IPS-18a (cell line): Measurements from ENCODE around the gene ZNF385B.
"Not testable (repeated sequence)": the region's sequence is repeated elsewhere in the genome, so short reads cannot be mapped to it uniquely, and the experiment has no call there.

ENCODE experiments used
- H3K27ac ChIP-seq: one replicate; pipeline ENCODE4 v1.5.1; 2013; ENCODE audit warnings: low read length
- H3K27me3 ChIP-seq: one replicate; pipeline ENCODE4 v1.6.1; 2013; ENCODE audit warnings: mild to moderate bottlenecking, low read length; ENCODE audit not compliant: control insufficient read depth, insufficient read depth
- H3K36me3 ChIP-seq: one replicate; pipeline ENCODE4 v1.6.1; 2013; ENCODE audit warnings: low read depth, low read length; ENCODE audit not compliant: control insufficient read depth
- H3K4me1 ChIP-seq: one replicate; pipeline ENCODE4 v1.6.1; 2013; ENCODE audit warnings: low read depth, low read length; ENCODE audit not compliant: control insufficient read depth
- H3K4me3 ChIP-seq: one replicate; pipeline ENCODE4 v1.5.1; 2013; ENCODE audit warnings: low read length
- H3K9ac ChIP-seq: one replicate; pipeline ENCODE4 v1.6.1; 2013; ENCODE audit warnings: mild to moderate bottlenecking, low read length, moderate library complexity
- H3K9me3 ChIP-seq: one replicate; pipeline ENCODE4 v1.6.1; 2013; ENCODE audit warnings: low read depth, low read length; ENCODE audit not compliant: control insufficient read depth

ZNF385B gene

DNA sequence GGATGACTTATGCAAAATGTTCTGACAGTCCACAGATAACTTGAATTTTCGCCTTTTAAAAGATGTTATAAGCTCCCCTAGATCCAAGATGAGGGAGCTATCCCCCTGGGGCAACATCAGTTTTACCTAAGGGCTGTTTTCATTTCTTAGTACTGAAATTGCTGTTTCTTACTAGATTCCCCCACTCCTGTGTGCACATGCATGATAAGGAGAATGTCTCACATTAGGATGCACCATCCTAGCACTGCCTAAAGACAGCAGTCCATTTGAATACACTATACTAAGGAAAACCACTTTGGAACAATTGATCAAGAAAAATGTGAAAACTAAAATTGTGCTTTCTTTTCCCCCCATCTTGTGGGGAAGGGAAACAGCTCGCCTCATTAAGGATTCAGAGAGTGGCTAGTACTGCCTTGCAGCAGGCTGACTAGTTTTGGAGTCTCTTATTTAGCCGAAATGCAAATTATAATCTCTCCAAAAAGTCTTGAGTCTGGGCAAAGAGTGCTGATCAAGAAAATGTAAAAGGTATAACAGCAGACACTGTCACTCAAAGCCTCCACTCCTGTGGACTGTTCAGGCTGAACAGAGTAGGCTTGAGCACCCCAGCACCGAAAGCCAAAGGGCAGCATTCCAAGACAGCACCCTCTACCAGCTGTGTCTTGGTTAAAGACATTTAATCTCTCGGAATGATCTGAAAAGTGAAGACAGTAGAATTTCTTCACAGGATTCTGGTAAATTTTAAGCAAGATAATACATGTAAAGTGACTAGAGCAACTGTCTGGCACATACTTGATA, 65.0 kb downstream of the ZNF385B start:
- Histone ChIP-seq H3K27ac (no peak overlapping the region), H3K4me1 (no peaks in the 10 kb centered on the region), H3K9ac (no peak overlapping the region), H3K36me3 (no peaks in the 10 kb centered on the region), H3K27me3 (no peaks in the 10 kb centered on the region), H3K9me3 (no peaks in the 10 kb centered on the region), H3K4me3 (no peak overlapping the region)

DNA sequence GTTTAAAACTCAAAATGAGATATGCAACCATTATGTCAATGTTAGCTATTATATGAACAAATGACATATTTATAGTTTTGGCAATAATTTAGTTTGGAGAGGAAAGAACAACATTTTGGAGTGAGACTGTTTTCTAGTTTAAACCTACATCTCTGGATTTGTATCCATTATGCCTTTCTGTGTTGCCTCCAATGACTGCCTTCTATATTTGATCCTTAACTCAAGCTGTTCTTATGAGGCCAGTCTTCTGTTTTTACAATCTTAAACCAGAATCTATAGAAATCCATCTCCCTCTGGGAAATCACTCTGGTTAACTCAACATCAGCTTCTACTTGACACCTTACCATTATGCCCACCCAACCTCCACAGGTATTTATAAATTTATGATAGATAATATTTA, 67.5 kb downstream of the ZNF385B start:
- no peaks in the 10 kb centered on the region for H3K27me3 ChIP-seq
- no peaks in the 10 kb centered on the region for H3K36me3 ChIP-seq
- H3K4me1 ChIP-seq = no peaks in the 10 kb centered on the region
- H3K9me3 ChIP-seq = no peaks in the 10 kb centered on the region
- H3K9ac ChIP-seq = no peak overlapping the region
- no peak overlapping the region for H3K4me3 ChIP-seq
- no peak overlapping the region for H3K27ac ChIP-seq

GRCh38 chr2:179793238-179793637, 68.2 kb downstream of the ZNF385B start:
- Histone ChIP-seq H3K36me3 (no peaks in the 10 kb centered on the region), H3K4me3 (no peak overlapping the region), H3K27me3 (no peaks in the 10 kb centered on the region), H3K9me3 (no peaks in the 10 kb centered on the region), H3K9ac (no peak overlapping the region), H3K4me1 (no peaks in the 10 kb centered on the region), H3K27ac (no peak overlapping the region)

DNA sequence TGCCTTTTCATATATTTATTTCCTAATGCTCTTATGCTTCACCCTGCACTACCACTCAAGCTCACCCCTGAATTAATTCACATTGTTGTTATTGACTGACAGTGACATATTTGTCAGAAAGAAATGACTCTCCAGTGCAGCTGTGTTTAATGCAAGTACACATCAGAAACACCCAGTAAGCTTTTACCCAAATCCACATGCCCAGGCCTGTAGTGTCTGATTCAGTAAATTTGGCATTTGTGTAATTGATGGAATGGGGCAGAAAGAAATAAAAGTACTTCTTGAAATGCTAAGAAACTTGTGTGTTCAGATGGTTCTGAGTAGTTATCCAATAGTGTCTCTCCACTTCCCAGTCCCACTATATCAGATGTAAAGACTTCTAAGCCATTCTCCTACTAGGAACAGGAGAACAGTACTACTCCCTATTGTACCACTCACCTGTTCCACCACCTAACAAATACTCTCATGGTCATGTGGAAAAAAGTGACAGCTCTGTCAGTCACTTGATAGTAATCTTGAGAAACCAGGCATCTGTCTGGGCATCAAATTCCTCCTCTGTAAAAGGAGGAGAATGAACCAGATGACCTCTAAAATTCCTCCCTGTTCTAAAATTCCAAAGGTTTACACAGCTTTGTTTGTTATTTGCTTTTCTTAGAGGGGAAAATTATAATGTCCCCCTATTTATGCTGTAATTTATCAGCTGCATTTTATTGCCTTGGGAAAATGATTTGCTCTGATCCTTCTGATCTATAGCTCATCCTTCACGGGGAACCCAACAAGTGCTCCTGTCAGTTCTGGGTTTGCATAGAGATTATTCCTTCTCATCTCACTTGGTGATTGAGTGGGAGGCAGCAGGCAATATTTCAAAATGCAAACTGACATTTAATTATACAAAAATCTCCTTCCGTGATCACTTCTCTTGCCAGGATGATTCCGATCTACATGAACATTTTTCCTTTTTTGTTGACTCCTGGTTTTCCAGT, 70.9 kb downstream of the ZNF385B start:
- Histone ChIP-seq H3K9me3 (no peaks in the 10 kb centered on the region), H3K9ac (no peak overlapping the region), H3K27ac (no peak overlapping the region), H3K27me3 (no peaks in the 10 kb centered on the region), H3K36me3 (no peaks in the 10 kb centered on the region), H3K4me1 (no peaks in the 10 kb centered on the region), H3K4me3 (no peak overlapping the region)

DNA sequence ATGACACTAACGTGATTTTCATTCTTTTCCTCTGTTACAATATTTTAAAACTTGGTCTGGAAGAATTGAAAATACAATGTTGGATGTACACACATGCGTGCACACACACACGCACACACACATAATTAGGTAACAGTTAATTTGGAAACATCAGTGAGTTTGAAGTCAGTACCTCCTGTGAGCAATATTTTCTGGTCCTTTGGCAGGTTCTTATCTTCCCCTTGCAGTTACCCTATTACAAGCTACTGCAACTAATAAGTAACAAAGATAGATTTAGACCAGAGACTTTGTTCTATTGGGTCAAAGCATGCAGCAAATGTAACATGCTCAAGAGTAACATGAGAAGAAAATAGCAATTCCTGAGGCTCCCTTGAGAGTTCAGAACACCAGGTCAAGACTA, 73.3 kb downstream of the ZNF385B start:
- Histone ChIP-seq H3K36me3 (no peaks in the 10 kb centered on the region), H3K9ac (no peak overlapping the region), H3K4me1 (no peaks in the 10 kb centered on the region), H3K27me3 (no peaks in the 10 kb centered on the region), H3K9me3 (no peaks in the 10 kb centered on the region), H3K27ac (no peak overlapping the region), H3K4me3 (no peak overlapping the region)

DNA sequence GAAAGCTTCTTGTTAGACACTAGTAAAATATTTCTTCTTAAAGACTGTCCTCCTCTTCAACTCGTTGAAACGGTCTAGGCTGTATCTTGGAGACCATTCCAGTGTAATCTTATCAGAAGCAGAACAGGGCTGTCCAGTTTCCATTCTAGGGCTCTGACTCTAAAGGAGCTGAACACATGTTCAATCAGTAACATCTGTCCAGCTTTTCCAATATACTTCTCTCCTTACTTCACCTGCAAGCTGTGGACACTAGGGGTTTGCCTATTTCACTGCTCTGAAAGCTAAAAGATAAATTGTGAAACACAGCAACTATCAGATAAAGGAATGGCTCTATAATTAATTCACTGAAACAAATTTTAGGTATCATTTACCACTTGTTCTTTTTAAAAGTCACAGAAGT, 73.8 kb downstream of the ZNF385B start:
- Histone ChIP-seq H3K36me3 (no peaks in the 10 kb centered on the region), H3K27me3 (no peaks in the 10 kb centered on the region)

DNA sequence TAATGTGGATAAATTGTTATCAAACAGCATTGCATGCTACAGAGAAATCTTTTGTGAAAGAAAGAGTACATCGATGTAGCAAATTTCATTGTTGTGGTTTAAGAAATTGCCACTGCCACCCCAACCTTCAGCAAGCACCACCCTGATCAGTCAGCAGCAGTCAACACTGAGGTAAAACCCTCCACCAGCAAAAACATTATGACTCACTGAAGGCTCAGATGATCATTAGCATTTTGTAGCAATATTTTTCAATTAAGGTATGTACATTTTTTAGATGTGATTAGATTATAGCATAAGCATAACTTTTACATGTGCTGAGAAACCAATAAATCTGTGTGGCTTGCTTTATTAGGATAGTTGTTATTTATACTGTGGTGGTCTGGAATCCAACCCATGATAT, 75.5 kb downstream of the ZNF385B start:
- no peaks in the 10 kb centered on the region for H3K4me1 ChIP-seq
- H3K9ac ChIP-seq = no peak overlapping the region

More for the DNA sequence above, 73.8 kb downstream of the ZNF385B start:
- Histone ChIP-seq H3K4me1 (no peaks in the 10 kb centered on the region), H3K4me3 (no peak overlapping the region), H3K9ac (no peak overlapping the region), H3K9me3 (no peaks in the 10 kb centered on the region), H3K27ac (no peak overlapping the region)

DNA sequence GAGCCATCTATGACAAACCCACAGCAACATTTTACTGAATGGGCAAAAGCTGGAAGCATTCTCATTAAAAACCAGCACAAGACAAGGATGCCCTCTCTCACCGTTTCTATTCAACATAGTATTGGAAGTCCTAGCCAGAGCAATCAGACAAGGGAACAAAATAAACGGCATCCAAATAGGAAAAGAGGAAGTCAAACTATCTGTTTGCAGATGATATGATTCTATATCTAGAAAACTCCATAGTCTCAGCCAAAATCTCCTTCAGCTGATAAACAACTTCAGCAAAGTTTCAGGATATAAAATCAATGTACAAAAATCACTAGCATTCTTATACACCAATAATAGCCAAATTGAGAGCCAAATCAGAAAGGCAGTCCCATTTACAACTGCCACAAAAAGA, 79.1 kb downstream of the ZNF385B start:
- not testable (repeated sequence) for H3K4me3 ChIP-seq, H3K27ac ChIP-seq, H3K9ac ChIP-seq, H3K36me3 ChIP-seq, H3K9me3 ChIP-seq, H3K27me3 ChIP-seq, H3K4me1 ChIP-seq

More for the DNA sequence above, 75.5 kb downstream of the ZNF385B start:
- H3K27me3 ChIP-seq = no peaks in the 10 kb centered on the region
- no peaks in the 10 kb centered on the region for H3K36me3 ChIP-seq
- H3K27ac ChIP-seq = no peak overlapping the region
- H3K4me3 ChIP-seq = no peak overlapping the region
- no peaks in the 10 kb centered on the region for H3K9me3 ChIP-seq

- H3K9ac ChIP-seq = no peak overlapping the region
- H3K9me3 ChIP-seq = no peaks in the 10 kb centered on the region
- H3K27ac ChIP-seq = no peak overlapping the region
- no peaks in the 10 kb centered on the region for H3K4me1 ChIP-seq
- H3K27me3 ChIP-seq = no peaks in the 10 kb centered on the region
- H3K4me3 ChIP-seq = no peak overlapping the region
- no peaks in the 10 kb centered on the region for H3K36me3 ChIP-seq
Observed at GRCh38 chr2:179773986-179774385, 87.4 kb downstream of the ZNF385B start.

DNA sequence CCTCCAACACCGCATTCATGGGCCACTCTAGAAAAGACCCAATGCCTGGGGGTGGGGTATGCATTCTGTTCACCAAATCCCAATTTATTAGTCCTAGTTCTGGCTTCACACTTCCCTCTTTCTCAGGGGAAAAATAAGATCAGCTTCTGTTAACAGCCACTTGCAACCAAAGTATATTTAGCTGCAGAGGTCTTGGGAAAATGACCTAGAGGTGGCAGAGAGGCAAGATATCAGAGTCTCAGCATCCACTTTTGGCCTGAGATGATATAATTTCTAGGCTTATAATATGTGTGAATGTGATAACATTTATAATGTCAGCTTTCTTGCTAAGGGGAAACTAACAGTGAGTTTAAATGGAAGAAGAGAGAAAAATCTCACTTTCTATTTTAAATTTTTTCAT, 89.1 kb downstream of the ZNF385B start:
- Histone ChIP-seq H3K9ac (no peak overlapping the region), H3K27me3 (no peaks in the 10 kb centered on the region), H3K27ac (no peak overlapping the region), H3K4me1 (no peaks in the 10 kb centered on the region), H3K4me3 (no peak overlapping the region), H3K9me3 (no peaks in the 10 kb centered on the region), H3K36me3 (no peaks in the 10 kb centered on the region)

DNA sequence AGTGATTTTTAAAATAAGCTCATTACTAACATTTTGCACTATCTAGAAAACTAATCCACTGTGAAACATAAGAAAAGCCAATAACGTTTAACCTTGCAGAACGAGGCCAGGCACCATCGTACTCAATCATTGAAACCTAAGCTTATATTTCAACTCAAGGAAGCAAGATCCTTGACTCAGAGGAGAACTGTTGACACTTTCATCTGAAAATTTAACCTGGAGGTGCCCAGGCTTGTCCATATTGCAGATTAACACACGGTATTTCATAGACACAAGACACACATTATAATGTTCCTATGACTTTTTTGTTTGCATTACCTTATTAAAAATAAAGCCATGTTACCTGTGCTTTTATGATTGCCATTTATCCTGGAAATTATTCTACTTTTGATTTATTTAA, 89.6 kb downstream of the ZNF385B start:
- Histone ChIP-seq H3K9ac (no peak overlapping the region), H3K27ac (no peak overlapping the region), H3K9me3 (no peaks in the 10 kb centered on the region), H3K36me3 (no peaks in the 10 kb centered on the region), H3K4me3 (no peak overlapping the region), H3K27me3 (no peaks in the 10 kb centered on the region), H3K4me1 (no peaks in the 10 kb centered on the region)
